OCI-LY1 (cell line): ENCODE data around the gene CATSPERD.

Experiments used
- CTCF ChIP-seq: fragments of 200-600 bp; sonication (generic), shearing (Covaris generic); IDR thresholded peaks from 2 replicates; pipeline ENCODE4 v1.5.1; 2017; ENCODE audit warnings: mild to moderate bottlenecking, antibody characterized with exemption, low read length, moderate library complexity, mixed read lengths
- EZH2 ChIP-seq: fragments of 200-600 bp; sonication (generic), shearing (Covaris generic); IDR thresholded peaks from 2 replicates; pipeline ENCODE4 v1.8.0; 2017; ENCODE audit warnings: borderline replicate concordance, mixed run types, mild to moderate bottlenecking, antibody characterized with exemption, low read length, moderate library complexity, mixed read lengths

DNA sequence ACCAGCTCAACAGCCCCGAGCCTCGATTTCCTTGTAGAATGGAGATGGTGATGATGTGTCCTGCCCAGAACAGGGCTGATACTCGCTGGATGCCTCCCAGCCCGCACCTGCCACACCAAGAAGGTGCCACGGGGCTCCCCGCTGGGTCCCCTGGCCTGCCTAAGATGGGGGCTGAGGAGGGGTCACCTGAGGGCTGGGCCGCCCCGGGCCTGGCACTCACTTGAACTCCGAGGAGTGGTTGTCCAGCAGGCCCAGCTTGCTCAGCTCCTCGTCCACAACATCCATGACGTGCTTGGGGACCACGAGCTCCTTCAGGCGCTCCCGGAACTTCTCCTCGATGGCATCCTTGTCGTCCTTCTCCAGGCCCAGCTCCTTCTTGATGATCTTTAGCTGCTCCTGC is 14.9 kb upstream of the CATSPERD start:
- TF ChIP-seq CTCF (no peak), EZH2 (no peak)
